GM04504 (cell line): Measurements from ENCODE around the gene ELMOD3.
"Not testable (repeated sequence)": the region's sequence is repeated elsewhere in the genome, so short reads cannot be mapped to it uniquely, and the experiment has no call there.

ENCODE experiments used
- DNase-seq: peaks from one replicate; pipeline ENCODE4 v3.0.0-alpha.2; 2012; ENCODE audit warnings: low read depth

The ELMOD3 gene

DNA sequence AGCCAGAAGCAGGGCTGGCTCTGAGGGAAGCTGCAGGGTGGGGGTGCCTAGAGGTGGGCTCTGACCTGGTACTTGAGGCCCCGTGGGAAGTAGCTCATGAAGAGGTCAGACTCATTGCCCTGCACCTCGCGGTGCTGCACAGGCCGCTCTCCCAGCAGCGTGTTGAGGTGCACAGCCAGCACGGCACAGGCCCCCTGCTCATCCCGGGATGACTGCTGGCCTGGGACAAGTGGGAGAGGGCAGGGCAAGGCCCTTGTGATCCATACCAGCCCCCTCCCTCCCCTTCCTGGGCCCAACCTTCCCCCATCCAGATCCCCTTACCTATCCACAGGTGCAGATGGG lies 46.9 kb downstream of the ELMOD3 start:
- no peak for DNase-seq

DNA sequence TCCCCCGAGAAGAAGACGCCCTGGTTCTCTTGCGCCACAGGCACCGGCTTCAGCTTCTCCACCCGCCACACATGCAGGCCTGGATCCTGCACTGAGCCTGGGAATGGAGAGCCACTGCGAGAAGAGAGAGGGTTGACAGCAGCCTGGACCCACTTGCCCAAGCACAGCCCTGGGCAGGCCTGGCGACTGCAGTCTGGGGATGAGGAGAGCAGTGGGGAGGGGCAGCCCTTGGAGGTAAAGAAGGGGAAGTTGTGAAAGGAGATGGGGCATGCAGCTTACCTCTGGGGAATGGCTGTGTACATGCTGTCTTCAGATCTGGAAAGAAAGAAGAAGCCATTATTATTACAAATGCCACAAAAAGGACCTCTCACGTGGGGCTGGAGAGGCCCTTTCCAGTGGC lies 47.3 kb downstream of the ELMOD3 start:
- DNase-seq, result no peak

DNA sequence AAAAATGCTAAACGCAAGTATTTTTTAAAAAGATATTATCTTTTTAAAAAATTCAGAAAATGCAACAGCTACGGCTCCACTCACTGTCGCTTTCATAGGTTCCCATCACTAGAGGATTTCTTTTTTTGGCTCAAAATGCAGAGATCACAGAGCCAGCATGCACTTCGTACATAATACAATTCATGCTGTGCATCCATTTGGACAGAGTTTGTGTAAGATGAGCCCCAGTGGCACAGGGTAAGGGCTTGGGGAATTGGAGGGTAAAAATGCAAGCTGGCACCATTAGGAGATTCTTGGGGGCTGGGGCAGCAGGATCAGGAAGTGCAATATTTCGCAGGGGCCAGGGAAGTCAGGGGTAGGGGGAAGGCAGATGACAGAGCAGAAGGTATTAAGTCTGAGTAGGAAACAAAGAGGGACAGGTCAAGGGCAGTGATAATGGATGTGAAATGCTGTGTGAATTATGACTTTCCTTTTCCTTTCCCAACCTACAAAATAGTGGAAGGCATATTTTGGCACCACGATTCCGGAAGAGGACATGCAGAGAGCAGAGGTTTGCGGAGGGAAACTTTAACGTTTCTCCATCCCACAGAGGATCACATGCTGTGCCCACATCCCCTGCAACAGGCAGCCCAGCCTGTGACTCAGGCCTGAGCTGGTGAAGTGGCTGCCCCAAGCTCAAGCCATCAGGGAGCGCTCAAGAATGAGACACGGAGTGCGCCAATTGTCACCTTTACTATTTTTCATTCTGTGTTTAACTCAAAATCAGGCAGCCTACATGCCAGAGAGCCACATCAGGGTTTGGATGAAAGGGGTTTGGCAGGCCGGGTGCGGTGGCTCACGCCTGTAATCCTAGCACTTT lies 50.9 kb downstream of the ELMOD3 start:
- DNase-seq, result no peak

DNA sequence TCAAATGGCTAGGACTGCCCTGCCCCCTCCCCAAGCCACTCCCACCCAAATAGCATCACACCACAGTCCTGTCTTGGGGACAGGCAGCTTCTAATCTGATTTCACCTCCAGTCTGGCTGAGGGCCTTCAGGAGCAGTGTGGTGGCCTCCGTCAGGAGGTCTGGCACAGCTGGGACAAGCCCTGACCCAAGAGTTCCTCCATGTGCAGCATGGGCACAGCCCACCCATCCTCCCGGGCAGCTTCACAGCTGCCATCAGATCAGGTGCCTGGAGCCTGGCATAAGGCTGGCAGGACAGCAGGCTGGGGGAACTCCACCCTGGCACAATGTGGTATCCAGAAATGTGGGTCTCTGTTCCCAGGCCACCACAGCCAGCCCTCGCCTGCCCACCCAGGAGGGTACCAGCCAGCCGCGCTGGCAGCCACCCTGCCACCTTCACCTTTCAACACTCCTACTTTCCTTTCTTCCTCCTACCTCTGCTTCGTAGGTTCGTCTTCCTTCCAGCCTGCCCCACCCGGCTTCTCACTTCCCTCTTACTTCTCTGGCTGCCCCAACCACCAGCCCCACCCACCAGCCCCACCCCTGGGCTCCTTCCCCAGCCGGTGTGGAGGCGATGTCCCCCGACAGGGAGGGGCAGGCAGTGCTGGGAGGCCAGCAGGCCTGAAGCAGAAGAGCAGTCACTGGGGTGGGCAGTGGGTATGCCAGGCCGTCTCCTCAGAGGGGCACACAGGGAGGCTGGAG lies 55.4 kb downstream of the ELMOD3 start, which contains the start of gene CAPG:
CAPG (minus strand) TSS at position 522 of the 739 bp plus-strand sequence. CDS start 8,221 bp downstream, outside the sequence.
- no peak for DNase-seq

DNA sequence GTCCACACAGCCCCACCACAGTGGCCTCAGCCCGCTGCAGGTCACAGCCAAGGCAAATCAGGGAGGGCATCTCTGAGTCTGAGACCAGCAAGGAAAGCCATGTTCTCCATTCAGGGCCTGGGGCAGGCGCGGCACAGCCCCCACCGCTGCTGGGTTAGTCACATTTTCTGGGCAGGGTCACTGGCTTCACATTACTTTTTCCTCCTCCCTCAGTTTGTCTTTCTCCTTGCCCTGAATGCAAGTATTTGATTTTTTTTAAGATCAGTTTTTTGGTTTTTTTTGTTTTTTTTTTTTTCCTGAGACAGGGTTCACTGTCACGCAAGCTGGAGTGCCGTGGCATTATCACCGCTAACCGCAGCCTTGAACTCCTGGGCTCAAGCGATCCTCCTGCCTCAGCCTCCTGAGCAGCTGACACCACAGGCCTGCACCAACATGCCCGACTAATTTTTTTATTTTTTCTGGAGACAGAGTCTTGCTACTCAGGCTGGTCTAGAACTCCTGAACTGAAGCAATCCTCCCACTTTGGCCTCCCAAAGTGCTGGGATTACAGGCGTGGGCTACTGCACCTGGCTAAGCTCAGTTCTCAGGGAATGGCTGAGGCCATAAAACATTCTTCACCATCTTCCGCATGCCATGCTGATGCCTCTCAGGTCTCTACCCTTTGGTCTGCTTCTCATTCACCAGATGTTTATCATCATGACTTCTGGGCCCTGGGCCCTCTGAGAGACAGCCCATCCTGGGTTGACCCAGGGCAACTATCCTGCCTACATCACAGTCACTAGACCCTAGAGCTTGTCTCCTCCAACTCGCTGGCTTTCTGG lies 56.2 kb downstream of the ELMOD3 start:
- no peak for DNase-seq

DNA sequence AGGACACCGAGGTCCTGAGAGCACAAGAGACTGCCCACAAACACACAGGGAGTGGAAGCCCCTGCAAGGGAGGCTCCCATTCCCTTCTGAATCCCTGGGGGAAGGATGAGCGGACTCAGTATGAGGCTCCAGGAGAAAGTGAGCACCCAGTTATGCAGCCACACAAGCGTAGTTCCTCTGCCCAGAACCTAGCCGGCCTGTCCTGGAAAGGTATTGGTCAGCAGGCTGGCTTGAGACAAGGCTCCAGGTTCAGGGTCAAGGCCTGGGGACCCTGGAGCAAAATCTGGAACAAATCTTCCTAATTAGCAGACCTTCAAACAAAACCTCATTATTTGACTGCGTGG lies 56.8 kb downstream of the ELMOD3 start:
- DNase-seq, result no peak

DNA sequence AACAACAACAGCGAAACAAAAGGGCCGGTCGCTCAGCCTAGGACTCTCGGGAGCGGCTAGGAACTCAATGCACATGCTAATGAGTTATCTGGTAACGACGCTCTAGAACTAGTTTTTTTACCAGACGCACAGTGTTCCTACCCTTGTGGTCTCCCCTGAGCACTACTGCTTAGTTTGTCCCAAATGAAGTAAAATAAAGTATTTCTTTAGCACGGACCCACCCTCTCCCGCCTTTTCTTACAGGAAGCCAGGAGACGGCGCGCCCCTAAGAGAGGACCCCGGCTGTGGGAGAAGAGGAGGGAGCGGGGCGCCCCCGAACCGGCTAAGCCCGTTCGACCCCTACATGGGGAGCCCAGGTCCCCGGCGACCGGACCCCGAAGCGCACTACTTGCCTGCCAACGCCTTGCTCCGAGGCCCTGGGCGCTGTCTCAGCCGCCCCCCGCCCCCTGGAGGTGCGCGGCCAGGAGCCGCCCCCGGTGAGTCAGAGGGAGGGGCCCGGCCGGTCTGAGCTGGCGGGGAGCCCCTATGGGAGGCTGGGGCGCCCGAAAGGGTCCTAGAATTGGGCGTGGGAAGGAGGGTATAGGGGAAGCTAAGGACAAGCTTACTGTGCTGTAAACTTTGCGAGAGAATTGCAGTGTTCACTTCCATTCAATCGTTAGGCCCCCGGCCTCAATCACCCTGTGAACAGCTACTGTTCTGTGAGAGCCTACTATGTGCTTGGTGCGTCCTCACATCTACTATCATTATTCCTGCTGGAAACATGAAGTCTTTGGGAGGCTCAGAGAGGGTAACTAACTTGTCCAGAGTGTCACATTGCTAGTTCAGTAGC lies 59.2 kb downstream of the ELMOD3 start:
- DNase-seq, result no peak

DNA sequence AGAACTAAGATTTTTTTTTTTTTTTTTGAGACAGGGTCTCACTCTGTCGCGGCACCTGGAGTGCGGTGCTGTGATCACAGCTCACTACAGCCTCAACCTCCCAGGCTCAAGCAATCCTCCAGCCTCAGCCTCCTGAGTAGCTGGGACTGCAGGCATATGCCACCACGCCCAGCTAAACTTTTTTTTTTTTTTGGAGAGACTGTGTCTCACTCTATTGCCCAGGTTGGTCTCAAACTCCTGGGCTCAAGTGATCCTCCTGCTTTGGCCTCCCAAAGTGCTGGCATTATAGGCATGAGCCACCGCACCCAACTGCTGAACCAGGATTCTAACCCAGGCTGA lies 59.8 kb downstream of the ELMOD3 start:
- DNase-seq, result not testable (repeated sequence)

DNA sequence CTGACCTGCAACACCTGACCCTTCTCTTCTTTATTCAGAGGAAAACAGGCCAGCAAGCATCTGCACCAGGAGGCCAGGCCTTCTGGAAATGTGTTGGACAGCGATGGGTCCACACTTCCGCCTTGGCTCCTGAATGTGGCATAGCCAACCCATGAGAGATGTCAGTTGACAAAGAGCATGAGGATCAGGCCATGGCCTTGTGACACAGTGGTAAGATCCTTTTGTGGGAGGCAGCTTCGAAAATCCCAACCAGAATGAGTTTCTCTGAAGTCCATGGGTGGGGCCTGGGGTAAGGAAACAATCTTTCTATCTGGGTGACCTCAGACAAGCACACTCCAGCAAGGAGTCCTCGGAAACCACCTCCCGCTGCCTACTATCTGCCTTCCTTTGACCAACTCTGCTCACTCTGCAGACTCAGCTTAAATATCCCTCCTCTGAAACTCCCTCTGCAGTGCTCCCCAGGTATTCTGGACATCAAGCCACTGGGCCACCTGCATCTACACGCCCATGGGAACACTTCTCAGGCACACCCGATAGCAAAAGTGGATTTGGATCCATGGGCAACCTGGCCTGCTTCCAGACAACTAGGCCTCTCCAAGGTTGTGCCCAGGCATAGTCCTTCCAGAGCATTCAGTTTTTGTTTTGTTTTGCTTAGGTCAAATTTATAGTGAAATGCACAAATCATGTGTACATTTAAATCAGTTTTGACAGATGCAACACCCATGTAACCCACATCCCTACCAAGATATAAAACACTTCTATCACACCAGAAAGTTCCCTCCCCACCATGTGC lies 60.4 kb downstream of the ELMOD3 start:
- DNase-seq, result no peak

DNA sequence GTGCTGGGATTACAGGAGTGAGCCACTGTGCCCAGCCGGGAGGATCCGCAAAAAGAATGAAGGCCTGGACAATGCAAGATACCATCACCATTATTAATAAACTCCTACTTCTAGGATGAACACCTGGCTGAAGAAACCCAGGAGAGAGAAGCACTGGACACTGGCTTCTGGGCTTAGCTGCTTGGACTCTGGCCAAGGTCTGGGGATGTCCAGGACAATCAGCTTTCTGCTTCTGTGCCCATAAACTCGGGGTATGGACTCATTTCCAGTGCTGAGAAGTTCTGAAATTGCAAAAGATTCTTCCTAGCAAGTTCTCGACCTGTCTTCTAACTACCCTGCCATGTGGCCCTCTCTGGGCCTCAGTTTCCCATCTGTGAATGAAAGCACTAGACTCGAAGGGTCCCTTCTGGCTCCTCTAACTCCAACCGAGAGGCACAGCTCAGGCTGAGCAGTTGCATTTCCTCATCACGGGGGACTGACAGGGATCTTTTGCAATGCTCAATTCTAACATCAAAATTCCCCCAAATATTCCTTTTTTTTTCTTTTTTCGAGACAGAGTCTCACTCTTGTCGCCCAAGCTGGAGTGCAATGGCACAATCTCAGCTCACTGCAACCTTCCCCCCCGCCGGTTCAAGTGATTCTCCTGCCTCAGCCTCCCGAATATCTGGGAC lies 61.5 kb downstream of the ELMOD3 start:
- DNase-seq, result no peak

DNA sequence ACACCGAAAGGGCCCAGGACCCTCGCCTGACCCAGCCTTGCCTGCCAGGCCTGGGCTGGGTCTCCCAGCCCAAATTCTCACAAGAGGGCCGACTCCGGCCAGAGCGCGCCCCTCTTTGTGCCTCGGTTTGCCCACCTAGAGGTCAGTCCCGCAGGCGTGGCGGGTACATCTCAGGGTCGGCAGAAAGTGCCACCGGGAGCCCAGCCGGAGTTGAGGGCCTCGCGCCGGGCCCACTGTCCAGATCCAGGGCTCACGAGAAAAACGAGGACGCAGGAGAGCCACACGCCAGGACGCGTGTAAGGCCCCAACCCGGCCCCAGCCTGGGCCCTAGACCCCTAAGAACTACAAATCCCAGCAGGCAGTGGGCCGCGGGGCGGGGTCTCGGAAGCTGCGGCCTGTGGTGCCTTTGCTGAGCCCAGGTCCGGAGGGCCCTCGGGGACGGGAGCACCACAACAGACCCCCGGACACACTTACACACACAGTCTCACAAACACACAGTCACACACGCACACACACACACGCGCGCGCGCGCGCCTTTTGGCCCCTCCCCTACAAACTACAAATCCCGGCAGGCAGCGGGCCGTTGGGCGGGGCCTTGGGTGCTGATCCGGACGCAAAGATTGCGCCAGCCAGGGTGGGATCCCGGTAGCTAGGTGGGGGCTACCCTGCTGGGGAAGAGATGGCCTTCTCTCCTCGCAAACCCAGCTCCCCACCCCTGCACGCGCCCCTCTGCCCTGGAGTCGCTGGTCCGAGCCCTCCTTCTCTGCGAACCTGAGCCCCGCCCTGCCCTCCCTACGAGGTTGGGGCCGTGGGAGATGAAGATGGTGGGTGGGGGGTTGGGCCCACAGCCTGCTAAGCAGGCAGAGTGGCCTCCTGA lies 63.8 kb downstream of the ELMOD3 start, which contains the start of gene SH2D6:
SH2D6 (plus strand) TSS at position 583 of the 877 bp plus-strand sequence. CDS start 10,752 bp downstream, outside the sequence.
- peak; percentile 58 for DNase-seq

DNA sequence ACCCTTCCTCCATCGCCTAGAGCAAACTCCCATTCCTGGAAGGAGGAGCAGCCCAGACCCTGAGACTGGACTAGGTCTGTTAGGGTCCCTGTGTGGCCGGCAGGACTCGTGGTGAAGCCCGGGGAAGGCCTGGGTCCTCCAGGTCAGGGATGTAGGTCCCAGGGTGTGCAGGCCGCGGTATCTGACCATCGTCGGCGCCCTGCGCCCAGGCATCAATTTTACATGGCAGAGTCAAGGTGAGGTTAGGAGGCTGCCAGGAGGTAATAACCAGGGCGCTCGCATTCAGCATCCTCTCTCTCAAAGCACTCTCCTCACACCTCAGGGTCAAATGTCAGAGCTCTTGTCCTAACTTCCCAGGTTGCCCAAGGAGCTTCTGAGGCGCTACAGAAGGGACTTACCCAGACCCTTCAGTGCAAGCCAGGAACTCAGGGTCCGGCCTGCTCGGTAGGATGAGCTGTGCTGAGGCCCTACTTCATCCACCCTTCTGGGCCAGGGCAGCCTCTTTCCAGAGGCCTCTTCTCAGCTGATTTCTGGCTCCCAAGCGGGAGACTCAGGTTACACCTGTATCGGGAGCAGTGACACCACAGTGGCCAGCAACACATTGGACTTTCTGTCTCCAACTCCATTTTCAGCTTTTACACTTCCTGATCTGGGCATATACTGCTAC lies 64.6 kb downstream of the ELMOD3 start:
- DNase-seq, result no peak

DNA sequence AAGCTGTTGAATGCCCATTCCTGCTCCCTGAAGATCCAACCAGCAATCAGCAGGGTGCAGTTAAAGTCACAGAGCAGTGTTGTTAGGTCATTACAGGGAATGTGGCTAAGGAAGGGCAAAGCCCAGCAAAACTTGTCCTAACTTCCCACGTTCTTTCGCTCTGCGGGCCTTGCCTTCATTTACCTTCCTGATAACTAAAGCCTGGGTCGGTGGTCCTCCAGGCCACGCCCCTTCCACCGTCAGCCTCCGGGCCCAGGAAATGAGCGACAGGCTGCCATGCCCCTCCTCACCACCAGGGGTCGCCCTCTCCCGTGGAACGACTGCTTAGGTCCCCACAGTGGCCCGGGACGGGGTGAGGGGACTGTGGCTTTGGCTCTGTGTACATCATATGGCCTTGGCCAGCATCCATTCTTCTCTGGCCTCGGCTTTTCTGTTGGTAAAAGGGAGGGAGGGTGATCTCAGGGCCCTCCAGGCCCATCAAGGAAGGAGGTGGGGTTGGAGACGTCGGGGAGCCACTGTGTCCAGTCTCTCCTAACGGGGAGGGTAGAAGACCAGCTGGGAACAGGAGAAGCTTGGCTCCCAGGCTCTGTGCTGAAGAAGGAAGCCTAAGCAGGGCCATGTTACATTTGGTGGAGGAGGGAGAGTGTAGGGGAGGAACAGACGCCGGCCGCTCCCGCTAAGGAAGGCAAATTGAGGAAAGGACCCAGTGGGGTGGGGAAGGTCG lies 66.1 kb downstream of the ELMOD3 start:
- no peak for DNase-seq

DNA sequence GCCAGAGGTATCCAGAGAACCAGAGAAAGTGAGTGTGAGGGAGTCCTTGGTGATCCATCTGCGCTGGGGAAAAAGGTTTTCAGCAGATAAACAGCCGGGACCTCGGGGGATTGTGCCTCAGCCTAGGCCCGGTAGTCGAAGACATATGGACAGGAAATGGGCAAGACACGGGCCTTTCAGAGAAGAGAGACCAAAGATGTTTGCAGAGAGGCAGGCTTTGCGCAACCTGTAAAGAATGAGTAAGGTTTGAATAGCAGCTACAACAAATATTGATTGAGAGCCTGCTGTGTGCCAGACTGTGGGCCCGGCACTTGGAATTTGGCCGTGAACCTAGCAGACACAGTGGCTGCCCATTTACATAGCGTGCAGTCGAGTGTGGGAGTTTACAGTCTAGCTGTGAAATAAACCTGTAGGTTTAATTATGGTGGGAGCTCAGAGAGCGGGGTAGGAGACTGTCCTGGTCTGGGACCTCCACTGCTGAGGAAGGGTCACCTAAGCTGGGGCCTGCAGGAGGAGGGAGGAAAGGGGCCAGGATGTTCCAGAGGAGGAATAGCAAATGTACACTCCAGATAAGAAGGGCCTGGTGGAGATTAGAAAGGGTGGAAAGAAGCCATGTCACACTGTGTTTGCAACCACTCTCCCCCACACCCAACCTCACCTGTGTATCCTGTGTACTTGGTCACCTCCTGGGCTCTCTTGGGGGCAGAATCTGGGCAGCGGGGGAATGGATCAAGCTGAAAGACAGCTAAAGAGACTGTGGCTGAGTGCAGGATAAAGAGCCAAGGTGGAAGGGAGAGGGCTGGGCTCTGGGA lies 66.9 kb downstream of the ELMOD3 start:
- no peak for DNase-seq

DNA sequence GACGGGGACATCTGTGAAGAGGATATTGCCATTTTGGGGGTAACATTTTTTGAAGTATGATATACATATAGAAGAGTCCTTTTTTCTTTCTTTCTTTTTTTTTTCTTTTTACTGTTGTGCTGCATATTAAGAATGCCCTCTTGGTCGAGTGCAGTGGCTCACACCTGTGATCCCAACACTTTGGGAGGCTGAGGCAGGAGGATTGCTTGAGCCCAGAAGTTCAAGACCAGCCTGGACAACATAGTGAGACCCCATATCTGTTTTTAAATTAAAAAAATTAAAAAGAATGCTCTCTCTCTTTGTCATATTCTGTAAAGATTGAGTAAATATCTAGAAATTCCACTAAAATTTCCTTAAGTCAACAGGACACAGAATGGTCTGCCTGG lies 67.5 kb downstream of the ELMOD3 start:
- DNase-seq, result no peak

DNA sequence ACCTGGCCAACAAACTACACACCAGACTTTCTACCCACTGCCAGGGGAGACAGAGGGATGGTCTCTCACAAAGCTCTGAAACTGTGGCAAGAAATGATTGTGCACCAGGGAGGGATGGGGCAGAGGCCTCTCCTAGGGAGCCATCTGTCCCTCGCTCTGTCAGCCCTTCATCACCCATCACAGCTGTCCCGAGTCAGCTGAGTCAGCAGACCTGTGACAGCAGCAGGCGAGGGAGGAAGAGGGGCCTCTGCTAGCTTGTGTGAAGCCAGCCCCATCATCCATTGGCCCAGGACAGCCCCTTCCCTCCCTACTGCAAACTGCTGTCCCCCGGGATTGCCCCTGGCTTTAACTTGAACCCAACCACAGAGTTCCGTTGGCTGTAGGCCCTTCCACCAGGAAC lies 69.0 kb downstream of the ELMOD3 start:
- no peak for DNase-seq

DNA sequence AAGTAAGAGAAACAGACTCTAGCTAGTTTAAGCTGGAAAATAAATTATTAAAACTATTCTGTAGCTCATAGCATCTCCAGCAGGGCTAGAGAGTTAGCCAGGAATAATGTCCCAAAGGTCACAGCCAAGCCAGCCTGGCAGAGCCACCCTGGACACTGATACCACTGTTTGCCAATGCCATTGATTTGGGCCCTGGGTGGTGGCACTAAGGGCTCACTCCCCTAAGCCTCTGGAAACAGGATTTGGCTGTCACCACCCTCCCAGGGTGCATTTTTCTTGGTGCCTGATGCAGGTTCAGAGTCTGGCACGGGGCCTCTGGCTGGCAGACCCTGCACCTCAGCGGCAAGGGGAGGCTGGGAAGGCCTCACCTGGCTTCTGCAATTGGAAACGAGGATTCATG lies 71.0 kb downstream of the ELMOD3 start:
- DNase-seq, result no peak
